Endothelial cell of umbilical vein (primary cell): ENCODE results near the gene RDX. TPM values are rescaled to one million over a fixed set of nuclear protein-coding genes. Genes with fewer than 3 reads are reported as not detected.

Experiments used
- BruUV-seq: library from RNA; stranded (reverse); fragments of 400-500 nt; replicated peaks from 2 replicates; lab custom pipeline; 2021; lab: Mats Ljungman, UMichigan
- CTCF ChIA-PET: fragments of 300-600, 350-600 bp; sonication (Branson Sonifier 250); formaldehyde crosslinking; loops from one replicate; lab custom pipeline; 2021; ENCODE audit warnings: antibody characterized with exemption, inconsistent platforms; lab: Charles Lee
- POLR2A ChIA-PET: fragments of 300-600, 350-600 bp; sonication (Branson Sonifier 250); formaldehyde crosslinking; loops from one replicate; lab custom pipeline; 2021; ENCODE audit warnings: antibody characterized with exemption, inconsistent platforms; lab: Charles Lee
- DNase-seq: peaks from one replicate; pipeline ENCODE4 v3.0.0-alpha.2; 2011; ENCODE audit warnings: low read depth, low spot score
- FAIRE-seq: peaks from 2 replicates; lab custom pipeline; 2011; peaks lifted over from hg19 to GRCh38; lab: Jason Lieb, UNC
- H2AFZ ChIP-seq: 2 replicates; pipeline ENCODE4 v1.6.0; 2012; ENCODE audit warnings: low read depth, low read length, control low read depth, inconsistent platforms
- H3K27ac ChIP-seq: 2 replicates; pipeline ENCODE4 v1.5.1; 2011; ENCODE audit warnings: low read depth, mild to moderate bottlenecking, control low read depth, low read length, moderate library complexity; ENCODE audit not compliant: insufficient read depth
- H3K27me3 ChIP-seq, 2 experiments: 2 replicates each; pipeline versions ENCODE4 v1.6.0 to v1.6.1; 2011; ENCODE audit warnings: low read length in 2 of 2, mixed read lengths in 1 of 2; ENCODE audit not compliant: control insufficient read depth in 2 of 2, insufficient read depth in 2 of 2
- H3K36me3 ChIP-seq, 2 experiments: 2 replicates in 1 of 2; 3 replicates in 1 of 2; pipeline ENCODE4 v1.5.1; 2011; ENCODE audit warnings: low read length in 2 of 2, mild to moderate bottlenecking in 1 of 2, moderate library complexity in 1 of 2; ENCODE audit not compliant: control insufficient read depth in 2 of 2, insufficient read depth in 2 of 2; ENCODE audit errors: extremely low read depth in 1 of 2
- H3K4me1 ChIP-seq: 3 replicates; pipeline ENCODE4 v1.5.1; 2011; ENCODE audit warnings: mild to moderate bottlenecking, low read length; ENCODE audit not compliant: control insufficient read depth, insufficient read depth; ENCODE audit errors: extremely low read depth
- H3K4me2 ChIP-seq: 2 replicates; pipeline ENCODE4 v1.6.1; 2011; ENCODE audit warnings: low read length, control low read depth, mixed read lengths; ENCODE audit not compliant: insufficient read depth
- H3K4me3 ChIP-seq, 3 experiments: fragments of 200-600 bp in 1 of 3; sonication (generic), shearing (Covaris generic) in 1 of 3; replicated peaks in 1 of 3; 2 replicates each; pipeline ENCODE4 v1.5.1; 2011 to 2016; ENCODE audit warnings: control low read depth in 3 of 3, low read length in 3 of 3, mild to moderate bottlenecking in 2 of 3, inconsistent platforms in 1 of 3, low read depth in 1 of 3, moderate library complexity in 1 of 3; ENCODE audit not compliant: insufficient read depth in 1 of 3
- H3K79me2 ChIP-seq: 2 replicates; pipeline ENCODE4 v1.6.0; 2012; ENCODE audit warnings: low read length, inconsistent platforms; ENCODE audit not compliant: control insufficient read depth, insufficient read depth
- H3K9ac ChIP-seq: replicated peaks from 2 replicates; pipeline ENCODE3; 2011; ENCODE audit warnings: low read length, control low read depth; ENCODE audit not compliant: insufficient read depth; ENCODE audit errors: extremely low read depth
- H3K9me1 ChIP-seq: replicated peaks from 3 replicates; pipeline ENCODE4 v1.6.0; 2011; ENCODE audit warnings: mild to moderate bottlenecking, low read length; ENCODE audit not compliant: control insufficient read depth, insufficient read depth; ENCODE audit errors: extremely low read depth
- H3K9me3 ChIP-seq: replicated peaks from 2 replicates; pipeline ENCODE4 v1.5.1; 2012; ENCODE audit warnings: low read length, inconsistent platforms; ENCODE audit not compliant: control insufficient read depth, insufficient read depth
- H4K20me1 ChIP-seq: replicated peaks from 2 replicates; pipeline ENCODE3; 2011; ENCODE audit warnings: mild to moderate bottlenecking, low read length; ENCODE audit not compliant: control insufficient read depth, insufficient read depth; ENCODE audit errors: extremely low read depth
- EZH2 ChIP-seq: IDR thresholded peaks from 2 replicates; pipeline ENCODE4 v1.6.1; 2012; ENCODE audit warnings: borderline replicate concordance, low read depth, mild to moderate bottlenecking, moderate library complexity, low read length, inconsistent platforms; ENCODE audit not compliant: severe bottlenecking
- FOS ChIP-seq: IDR thresholded peaks from 2 replicates; pipeline ENCODE4 v1.6.1; 2011; ENCODE audit warnings: mild to moderate bottlenecking, low read length, moderate library complexity, borderline replicate concordance; ENCODE audit not compliant: insufficient read depth
- GATA2 ChIP-seq: IDR thresholded peaks from 2 replicates; pipeline ENCODE4 v1.7.0; 2011; ENCODE audit warnings: low read depth, mild to moderate bottlenecking, moderate library complexity, mixed read lengths, low read length; ENCODE audit not compliant: insufficient read length, insufficient read depth
- JUN ChIP-seq: IDR thresholded peaks from 2 replicates; pipeline ENCODE4 v1.6.1; 2011; ENCODE audit warnings: borderline replicate concordance, low read depth; ENCODE audit not compliant: insufficient read length, insufficient read depth
- MYC ChIP-seq: IDR thresholded peaks from one replicate; pipeline ENCODE4 v1.6.1; 2011; ENCODE audit warnings: mild to moderate bottlenecking, low read depth, low read length
- POLR2A ChIP-seq: IDR thresholded peaks from 2 replicates; pipeline ENCODE4 v1.6.1; 2012; ENCODE audit warnings: low read depth, mild to moderate bottlenecking, control low read depth, low read length
- POLR2AphosphoS5 ChIP-seq: IDR thresholded peaks from 2 replicates; pipeline ENCODE4 v1.6.1; 2012; ENCODE audit warnings: low read depth, mild to moderate bottlenecking, control low read depth, low read length, moderate library complexity; ENCODE audit not compliant: insufficient read depth
- dilution Hi-C: fragments of 300-500 bp; cut with MboI; formaldehyde crosslinking; loops from one replicate; pipeline ENCODE4 v1.15.0; 2019; ENCODE audit warnings: low sequenced_read_pairs; ENCODE audit not compliant: extremely low pct_ligation_motif_present
- intact Hi-C: fragments of 100-400 bp; cut with micrococcal nuclease; formaldehyde crosslinking; loops from one replicate; pipeline ENCODE4 v1.10.0; 2022
- polyA plus RNA-seq, 4 experiments: library from polyadenylated mRNA; depleted of rRNA in 3 of 4; stranded (reverse) in 3 of 4; unstranded in 1 of 4; fragments of >200 nt; gene quantifications; 2 replicates each; pipeline versions ENCODE4 v1.2.1 to v1.2.3, GENCODE V29; 2011 to 2012; ENCODE audit warnings: missing spikeins in 1 of 4
- total RNA-seq: library from RNA; stranded (reverse); gene quantifications from 2 replicates; pipeline ENCODE4 v1.2.3, GENCODE V29; 2021
- TF ChIP-seq, protein P1 (sequence below), 2 donors: IDR thresholded peaks; 1 replicate in 1 of 2; 2 replicates in 1 of 2; pipeline ENCODE4 v1.5.1; 2011; ENCODE audit warnings: low read length in 2 of 2, mild to moderate bottlenecking in 2 of 2, moderate library complexity in 2 of 2, control low read depth in 1 of 2, inconsistent platforms in 1 of 2, low read depth in 1 of 2; ENCODE audit not compliant: insufficient read depth in 1 of 2; ENCODE audit errors: extremely low read depth in 1 of 2
- TF ChIP-seq, protein P2 (sequence below): IDR thresholded peaks from 2 replicates; pipeline ENCODE4 v1.6.1; 2011; ENCODE audit not compliant: insufficient read depth, insufficient read length

Gene RDX
- total and polyA plus RNA-seq, 2 donors (not counting 3 experiments of a cell fraction or from before 2014, with no cell fraction given) = 47.9 to 280 TPM

DNA sequence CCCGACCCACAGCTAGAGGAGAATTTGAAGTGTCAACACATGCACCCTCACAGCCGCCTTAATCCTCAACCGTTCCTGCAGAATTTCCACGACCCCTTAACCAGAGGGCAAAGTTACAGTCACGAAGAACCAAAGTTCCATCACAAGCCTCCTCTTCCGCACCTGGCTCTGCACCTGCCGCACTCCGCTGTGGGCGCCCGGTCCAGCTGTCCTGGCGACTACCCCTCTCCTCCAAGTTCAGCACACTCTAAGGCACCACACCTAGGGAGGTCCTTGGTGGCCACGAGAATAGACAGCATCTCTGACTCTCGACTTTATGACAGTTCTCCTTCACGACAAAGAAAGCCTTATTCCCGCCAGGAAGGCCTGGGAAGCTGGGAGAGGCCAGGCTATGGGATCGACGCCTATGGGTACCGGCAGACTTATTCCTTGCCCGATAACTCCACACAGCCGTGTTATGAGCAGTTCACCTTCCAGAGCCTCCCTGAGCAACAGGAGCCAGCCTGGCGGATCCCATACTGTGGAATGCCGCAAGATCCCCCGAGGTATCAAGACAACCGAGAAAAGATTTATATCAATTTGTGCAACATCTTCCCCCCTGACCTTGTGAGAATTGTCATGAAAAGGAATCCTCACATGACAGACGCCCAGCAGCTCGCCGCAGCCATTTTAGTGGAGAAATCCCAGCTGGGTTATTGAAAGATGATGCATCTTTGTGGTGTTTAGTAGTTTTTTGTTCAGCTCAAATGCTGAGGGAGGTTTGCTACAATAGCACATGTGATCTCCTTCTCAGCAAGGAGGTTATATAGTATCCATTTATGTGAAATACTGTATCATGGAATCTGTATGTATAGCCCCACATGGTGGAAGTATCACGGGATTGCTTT is 131.1 kb downstream of the RDX start:
- TF ChIP-seq GATA2 = no peak
- TF ChIP-seq MYC = no peak
- no peak for TF ChIP-seq JUN
- TF ChIP-seq, protein P1, sequence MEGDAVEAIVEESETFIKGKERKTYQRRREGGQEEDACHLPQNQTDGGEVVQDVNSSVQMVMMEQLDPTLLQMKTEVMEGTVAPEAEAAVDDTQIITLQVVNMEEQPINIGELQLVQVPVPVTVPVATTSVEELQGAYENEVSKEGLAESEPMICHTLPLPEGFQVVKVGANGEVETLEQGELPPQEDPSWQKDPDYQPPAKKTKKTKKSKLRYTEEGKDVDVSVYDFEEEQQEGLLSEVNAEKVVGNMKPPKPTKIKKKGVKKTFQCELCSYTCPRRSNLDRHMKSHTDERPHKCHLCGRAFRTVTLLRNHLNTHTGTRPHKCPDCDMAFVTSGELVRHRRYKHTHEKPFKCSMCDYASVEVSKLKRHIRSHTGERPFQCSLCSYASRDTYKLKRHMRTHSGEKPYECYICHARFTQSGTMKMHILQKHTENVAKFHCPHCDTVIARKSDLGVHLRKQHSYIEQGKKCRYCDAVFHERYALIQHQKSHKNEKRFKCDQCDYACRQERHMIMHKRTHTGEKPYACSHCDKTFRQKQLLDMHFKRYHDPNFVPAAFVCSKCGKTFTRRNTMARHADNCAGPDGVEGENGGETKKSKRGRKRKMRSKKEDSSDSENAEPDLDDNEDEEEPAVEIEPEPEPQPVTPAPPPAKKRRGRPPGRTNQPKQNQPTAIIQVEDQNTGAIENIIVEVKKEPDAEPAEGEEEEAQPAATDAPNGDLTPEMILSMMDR (IDR thresholded peaks at IDR 0.05; ENCODE audit: extremely low read depth in 1 of 2, insufficient read depth in 1 of 2, low read depth in 1 of 2, low read length in 2 of 2) = no peak
- TF ChIP-seq POLR2AphosphoS5 = no peak
- TF ChIP-seq FOS = no peak
- TF ChIP-seq, protein P2, sequence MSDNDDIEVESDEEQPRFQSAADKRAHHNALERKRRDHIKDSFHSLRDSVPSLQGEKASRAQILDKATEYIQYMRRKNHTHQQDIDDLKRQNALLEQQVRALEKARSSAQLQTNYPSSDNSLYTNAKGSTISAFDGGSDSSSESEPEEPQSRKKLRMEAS = no peak
- no peak for TF ChIP-seq EZH2
- no peak for TF ChIP-seq POLR2A
- Histone ChIP-seq H3K27me3 (no peaks in the 10 kb centered on the region), H3K4me2 (no peak overlapping the region), H3K4me3 (no peak overlapping the region), H3K9ac (no peak overlapping the region), H3K36me3 (peaks cover 2 to 8% of the 10 kb centered on the region in 2 experiments), H2AFZ (no peak overlapping the region), H3K4me1 (no peaks in the 10 kb centered on the region), H3K9me1 (no peaks in the 10 kb centered on the region), H3K79me2 (no peaks in the 10 kb centered on the region), H3K9me3 (no peaks in the 10 kb centered on the region), H3K27ac (no peak overlapping the region), H4K20me1 (no peaks in the 10 kb centered on the region)
- dilution Hi-C loops = no loop called here
- intact Hi-C loops = no loop called here
- ChIA-PET CTCF (interaction anchor here (0.8 to 1.6 kb wide), 3 partner anchors 8 to 73 kb away, joined by 3 to 4 read pairs (median 3); partner anchors contain the start of gene ZC3H12C), POLR2A (no interaction called here)
- DNase-seq = no peak
- TSS peak; percentile 5 for BruUV-seq
- FAIRE-seq = no peak
